GM18511 (cell line): ENCODE measurements around the gene CYP26C1.

ENCODE experiments used
- ATAC-seq: cut with Tn5 transposase; IDR thresholded peaks from one replicate; pipeline ENCODE4 v1.9.1; 2021; ENCODE audit warnings: mild to moderate bottlenecking, moderate library complexity; ENCODE audit not compliant: unreplicated experiment

CYP26C1 gene

DNA sequence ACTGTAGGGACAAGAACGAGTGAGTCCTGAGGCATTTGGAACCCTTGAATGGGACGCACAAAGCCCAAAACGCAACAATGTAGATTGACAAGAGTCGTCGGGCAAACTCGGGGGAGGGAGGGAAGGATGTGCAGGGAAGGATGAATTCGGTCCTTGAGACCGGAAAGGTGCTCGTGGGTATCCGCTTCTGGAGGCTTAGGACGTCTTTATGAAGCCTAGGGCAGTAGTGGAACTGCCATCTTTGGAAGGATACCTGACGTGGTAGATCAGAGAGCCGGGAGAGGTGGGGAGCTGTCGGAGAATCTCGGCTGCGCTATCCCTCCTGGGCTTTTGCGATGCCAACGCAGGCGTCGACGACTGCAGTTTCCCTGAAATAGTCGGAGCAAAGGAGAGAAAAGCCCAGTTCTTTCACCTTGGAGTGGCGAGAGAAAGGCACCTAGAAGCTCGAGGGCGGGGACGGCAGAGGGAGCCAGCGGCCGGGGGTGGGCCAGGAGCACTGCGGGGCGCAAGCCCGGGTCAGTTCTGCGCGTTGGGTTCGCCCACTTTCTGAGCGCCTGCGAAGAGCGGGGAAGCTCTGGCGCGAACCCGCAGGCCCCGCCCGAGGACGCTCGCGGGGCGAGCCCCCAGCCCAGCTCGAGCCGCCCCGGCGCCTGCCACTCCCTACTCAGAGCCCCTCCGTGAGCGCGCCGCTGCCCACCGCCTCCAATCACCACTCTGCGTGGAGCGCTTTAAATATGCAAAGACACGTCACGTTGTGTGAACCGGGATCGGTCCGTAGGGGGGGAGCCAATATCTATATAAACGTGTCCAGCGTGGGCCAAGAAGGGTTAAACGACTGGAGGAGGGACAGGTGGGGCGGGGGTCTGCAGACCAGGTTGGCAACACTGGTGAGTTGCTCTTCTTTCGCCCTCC, at the start of gene CYP26C1:
Gene CYP26C1, plus strand, starts transcription at position 824 of the 912 bp plus-strand sequence. CDS start 466 bp downstream, outside the sequence.
- ATAC-seq, result no peak

GRCh38 chr10:93015722-93016121, 44.9 kb upstream of the CYP26C1 start:
- ATAC-seq, result no peak

DNA sequence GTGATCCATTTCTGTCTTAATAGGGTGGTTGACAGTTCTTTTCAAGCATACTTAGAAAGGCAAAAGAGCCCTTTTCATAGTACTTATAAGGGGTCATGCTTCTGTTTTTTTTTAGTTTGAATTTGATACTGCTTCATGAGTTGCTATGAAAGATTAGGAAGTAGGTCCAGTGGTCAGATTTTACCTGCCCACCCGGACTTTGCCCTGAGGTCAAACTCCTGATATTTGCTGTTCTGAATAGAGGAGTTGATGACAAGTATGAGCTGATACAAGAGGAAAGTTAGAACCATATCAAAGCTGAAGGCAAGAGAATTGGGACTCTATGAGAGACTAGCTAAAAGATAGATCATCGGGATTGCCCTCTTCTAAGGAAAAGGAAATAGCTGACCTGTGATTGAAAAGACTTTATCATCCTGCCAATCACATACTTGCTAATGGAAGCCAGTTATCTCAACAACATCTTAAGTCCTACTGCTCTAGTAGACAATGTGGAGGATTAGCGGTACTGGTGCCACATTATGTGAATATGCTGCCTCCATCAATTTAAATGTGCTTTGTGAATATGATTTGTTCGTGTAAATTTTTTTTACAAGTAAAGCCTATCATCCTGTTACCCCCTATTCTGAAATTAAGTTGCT, 37.5 kb upstream of the CYP26C1 start:
- no peak for ATAC-seq

- no peak for ATAC-seq
These were observed 34.5 kb upstream of the CYP26C1 start for GRCh38 chr10:93026072-93026471.

GRCh38 chr10:93027508-93027907, 33.1 kb upstream of the CYP26C1 start:
- ATAC-seq, result no peak

DNA sequence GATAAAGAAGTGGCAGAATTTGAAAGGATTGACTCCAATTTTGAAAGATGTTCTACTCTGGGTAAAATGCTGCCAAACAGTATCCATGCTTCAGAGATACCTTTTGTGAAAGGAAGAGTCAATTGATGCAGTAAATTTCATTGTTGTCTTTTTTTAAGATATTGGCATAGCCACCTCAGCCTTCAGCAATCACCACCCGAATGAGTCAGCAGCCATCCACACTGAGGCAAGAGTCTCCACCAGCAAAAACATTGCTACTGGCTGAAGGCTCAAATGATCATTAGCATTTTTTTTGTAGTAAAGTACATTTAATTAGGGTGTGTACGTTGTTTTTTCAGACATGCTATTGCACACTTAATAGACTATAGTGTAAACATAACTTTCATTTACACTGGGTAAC, 31.7 kb upstream of the CYP26C1 start:
- no peak for ATAC-seq

- ATAC-seq, result no peak
These were observed 30.2 kb upstream of the CYP26C1 start for GRCh38 chr10:93030409-93030808.

DNA sequence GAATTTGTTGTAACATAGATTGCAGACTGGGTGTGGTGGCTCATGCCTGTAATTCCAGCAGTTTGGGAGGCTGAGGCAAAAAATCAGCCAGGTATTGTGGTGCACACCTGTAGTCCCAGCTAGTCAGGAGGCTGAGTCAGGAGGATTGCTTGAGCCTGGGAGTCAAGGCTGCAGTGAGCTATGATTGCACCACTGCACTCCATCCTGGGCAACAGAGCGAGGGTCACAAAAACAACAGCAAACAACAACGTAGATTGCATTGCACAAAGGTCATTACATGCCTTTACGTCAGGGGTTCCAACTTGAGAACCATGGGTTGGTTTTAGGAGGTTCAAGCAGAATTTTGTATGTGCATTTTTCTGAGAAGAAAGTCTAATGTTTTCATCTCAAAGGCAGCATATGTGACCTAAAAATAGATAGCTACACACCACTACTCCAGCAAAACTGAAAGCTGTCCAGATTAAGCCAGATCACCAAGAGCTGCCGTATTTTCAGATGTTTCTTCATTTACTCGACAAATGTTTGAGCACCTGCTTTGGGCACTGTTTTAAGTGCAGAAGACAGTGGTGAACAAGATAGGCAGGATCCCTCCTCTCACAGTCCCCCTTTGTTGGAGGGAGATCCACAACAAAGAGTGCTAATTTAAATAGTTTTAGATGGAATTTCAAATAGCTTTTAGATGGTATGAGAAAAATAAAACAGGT, 28.3 kb upstream of the CYP26C1 start:
- no peak for ATAC-seq

GRCh38 chr10:93032809-93033137, 27.8 kb upstream of the CYP26C1 start:
- no peak for ATAC-seq

DNA sequence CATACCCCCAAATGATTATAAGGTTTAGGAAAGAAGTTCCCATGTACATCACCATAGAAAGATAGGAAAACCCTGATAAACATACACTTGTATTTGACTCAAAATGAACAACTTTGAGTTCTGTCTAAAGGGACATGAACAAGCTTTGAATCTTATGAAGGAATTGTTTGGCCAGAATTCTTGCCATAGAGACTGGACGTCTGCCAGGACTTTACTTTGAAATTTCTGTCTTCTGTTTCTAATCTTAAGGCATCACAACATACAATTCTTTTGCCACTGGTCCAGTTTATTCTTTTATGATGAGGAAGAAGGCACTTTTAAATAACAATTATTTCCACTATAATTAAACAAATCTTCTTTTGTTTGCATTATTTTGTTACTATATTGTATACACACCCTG, 26.2 kb upstream of the CYP26C1 start:
- ATAC-seq, result no peak

- ATAC-seq, result no peak
These were observed 21.5 kb upstream of the CYP26C1 start for GRCh38 chr10:93039110-93039509.

DNA sequence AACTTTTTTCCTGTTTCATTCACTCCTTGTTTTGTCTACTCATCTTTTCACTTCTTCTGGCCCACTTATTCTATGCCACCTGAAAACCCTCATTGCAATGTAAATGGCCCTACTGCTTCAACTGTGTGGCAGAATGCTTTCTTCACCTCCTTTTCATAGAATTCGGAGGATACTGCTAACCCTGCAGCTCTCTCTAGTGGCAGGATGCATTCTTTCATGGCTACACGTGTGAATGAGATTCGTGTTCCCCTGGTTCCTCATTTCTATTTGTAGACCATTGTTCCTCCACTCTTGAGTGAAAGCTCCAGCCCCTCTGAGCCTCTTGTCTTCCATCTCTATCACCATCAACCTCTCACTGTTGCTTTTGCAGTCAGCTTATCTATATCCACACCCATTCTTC, 20.9 kb upstream of the CYP26C1 start:
- no peak for ATAC-seq

GRCh38 chr10:93054486-93054885, 6.1 kb upstream of the CYP26C1 start:
- ATAC-seq, result no peak

DNA sequence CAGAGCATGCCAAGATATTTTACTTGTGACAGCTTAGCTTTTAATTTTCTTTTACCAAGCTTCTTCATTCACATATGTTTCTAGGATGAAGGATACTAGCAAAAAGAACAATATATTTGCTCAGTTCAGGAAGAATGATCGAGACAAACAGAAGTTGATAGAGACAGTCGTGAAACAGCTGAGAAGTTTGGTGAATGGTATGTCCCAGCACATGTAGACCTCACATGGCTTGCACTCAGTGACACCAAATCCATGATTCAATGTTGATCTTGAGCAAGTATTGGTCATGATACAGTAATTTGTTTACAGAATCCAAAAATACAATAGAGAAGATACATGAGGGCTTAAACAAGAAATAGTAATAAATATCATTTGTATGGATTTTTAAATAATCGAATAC, 2.5 kb upstream of the CYP26C1 start:
- no peak for ATAC-seq

DNA sequence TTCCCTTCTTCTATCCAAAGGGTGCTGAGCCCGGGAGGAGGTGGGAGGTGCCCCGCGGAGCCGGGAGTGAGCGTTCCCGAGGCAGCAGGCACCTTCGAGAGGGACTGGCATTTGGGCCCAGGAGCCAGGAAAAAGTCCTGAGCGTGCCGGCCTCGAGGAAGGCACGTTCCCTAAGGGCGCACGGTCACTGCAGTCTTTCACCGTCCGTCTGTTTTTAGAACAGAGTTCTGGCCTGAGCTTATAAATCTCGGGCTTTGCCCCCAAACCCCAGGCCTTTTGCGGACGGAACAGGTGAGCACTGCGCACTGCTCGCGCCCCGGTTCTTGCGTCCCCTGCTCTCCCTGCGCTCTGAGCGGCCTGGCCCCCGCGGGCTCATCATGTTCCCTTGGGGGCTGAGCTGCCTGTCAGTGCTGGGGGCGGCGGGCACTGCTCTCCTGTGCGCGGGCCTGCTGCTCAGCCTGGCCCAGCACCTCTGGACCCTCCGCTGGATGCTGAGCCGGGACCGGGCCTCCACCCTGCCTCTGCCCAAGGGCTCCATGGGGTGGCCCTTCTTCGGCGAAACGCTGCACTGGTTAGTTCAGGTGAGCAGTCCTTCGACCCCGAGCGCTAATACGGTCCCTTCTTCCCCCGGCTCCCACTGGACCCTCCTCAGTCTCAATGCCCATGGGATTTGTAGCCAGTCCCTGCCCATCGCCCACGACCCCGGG, 442 bp downstream of the CYP26C1 start:
- ATAC-seq, result no peak

DNA sequence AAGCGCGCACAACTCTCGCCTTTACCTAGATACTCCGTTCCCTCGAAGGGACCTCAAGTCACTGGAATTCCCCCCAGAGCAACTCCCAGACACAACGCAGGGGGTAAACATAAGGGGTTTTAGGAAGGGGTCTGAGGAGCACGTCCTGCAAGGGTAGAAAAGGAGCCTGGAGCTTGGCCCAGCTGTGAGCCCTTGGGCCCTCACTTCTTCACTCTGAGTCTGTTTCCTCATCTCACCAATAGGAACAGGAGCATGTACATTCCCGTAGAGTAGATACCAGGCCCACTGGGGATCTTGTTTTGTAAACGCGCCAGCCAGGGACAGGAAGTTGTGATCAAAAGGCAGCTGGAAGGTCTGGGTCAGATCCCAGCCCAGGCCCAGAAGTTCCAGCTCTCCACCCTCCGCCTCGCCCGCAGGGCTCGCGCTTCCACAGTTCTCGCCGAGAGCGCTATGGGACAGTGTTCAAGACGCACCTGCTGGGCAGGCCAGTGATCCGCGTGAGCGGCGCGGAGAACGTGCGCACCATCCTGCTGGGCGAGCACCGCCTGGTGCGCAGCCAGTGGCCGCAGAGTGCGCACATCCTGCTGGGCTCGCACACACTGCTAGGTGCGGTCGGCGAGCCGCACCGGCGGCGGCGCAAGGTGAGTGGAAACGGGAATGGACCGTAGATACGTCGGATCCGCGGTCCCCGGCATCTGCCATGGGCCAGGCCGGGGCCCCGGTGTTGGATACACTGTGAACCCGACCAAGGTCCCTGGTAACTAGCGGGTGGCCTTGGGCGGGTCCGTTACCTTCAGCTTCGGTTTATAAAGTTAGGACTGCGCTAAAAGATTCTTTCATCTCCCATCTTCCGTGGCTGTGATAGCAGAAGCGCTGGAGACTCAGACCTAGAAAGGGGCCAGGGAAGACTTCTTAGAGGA, 1.3 kb downstream of the CYP26C1 start:
- no peak for ATAC-seq

GRCh38 chr10:93062514-93063143, 2.0 kb downstream of the CYP26C1 start:
- no peak for ATAC-seq

DNA sequence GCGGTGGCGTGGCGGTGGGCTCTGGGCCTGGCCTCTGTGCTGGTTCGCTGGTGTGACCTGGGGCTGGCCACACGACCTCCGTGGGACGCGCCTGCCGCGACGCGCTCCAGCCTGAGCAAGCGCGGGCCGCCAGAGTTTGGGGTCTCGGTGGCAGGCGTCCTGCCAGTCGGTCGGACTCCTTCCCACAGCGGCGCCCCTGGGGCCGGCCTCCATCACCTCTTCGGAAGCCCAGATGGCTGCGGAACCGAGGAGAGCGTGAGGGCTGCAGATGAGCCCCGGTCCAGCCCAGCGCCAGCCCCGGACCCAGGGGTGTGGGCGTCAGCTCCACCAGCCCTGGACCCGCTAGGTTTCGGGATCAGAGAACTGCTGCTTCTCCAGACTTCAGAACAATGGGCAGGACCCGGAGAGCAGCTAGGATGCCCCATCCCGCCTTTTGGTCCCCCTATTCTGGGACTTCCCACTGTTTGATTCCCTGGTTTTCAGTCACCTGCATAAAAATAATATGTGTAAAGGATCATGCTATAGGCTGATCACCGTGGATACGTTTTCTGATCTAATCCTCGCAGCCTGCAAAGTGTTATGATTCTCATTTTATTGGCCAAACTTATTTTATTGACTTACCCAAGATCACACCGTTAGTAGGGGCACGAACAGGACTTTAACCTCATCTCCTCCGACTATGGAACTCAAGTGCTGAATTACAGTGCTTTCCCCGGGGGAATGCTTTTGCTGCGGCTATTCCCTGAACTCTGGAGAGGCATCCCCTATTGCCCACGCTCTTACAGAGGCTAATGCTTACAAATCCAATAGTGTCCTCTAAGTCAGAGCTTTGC, 2.8 kb downstream of the CYP26C1 start:
- ATAC-seq, result no peak
